HUES6 (cell line): ENCODE results near the gene RAD18.

Source experiments
- H3K27ac ChIP-seq: 2 replicates; pipeline ENCODE4 v1.7.0; 2013; ENCODE audit warnings: low read depth, mild to moderate bottlenecking, low read length, inconsistent platforms
- H3K27me3 ChIP-seq: 2 replicates; pipeline ENCODE4 v1.6.1; 2013; ENCODE audit warnings: low read length; ENCODE audit not compliant: control insufficient read depth, insufficient read depth
- H3K36me3 ChIP-seq: 2 replicates; pipeline ENCODE4 v1.6.1; 2013; ENCODE audit warnings: low read length; ENCODE audit not compliant: control insufficient read depth, insufficient read depth
- H3K4me1 ChIP-seq: 2 replicates; pipeline ENCODE4 v1.6.1; 2013; ENCODE audit warnings: low read length; ENCODE audit not compliant: control insufficient read depth, insufficient read depth
- H3K4me3 ChIP-seq: 2 replicates; pipeline ENCODE4 v1.5.1; 2013; ENCODE audit warnings: low read depth, low read length
- H3K9ac ChIP-seq: one replicate; pipeline ENCODE4 v1.6.1; 2013; ENCODE audit warnings: mild to moderate bottlenecking, low read length
- H3K9me3 ChIP-seq: 2 replicates; pipeline ENCODE4 v1.6.1; 2013; ENCODE audit warnings: low read depth, low read length; ENCODE audit not compliant: control insufficient read depth, insufficient read depth

RAD18 gene

GRCh38 chr3:8985411-8985831, 22.1 kb upstream of the RAD18 start:
- Histone ChIP-seq H3K9me3 (no peaks in the 10 kb centered on the region), H3K4me3 (no peak overlapping the region), H3K4me1 (peaks cover 8% of the 10 kb centered on the region; the same call in 1 of the 2 replicates), H3K9ac (no peak overlapping the region), H3K27me3 (no peaks in the 10 kb centered on the region), H3K36me3 (no peaks in the 10 kb centered on the region), H3K27ac (no peak overlapping the region)

GRCh38 chr3:8984526-8984925, 21.3 kb upstream of the RAD18 start:
- Histone ChIP-seq H3K36me3 (no peaks in the 10 kb centered on the region), H3K9me3 (no peaks in the 10 kb centered on the region; the same call in 1 of the 2 replicates), H3K27ac (no peak overlapping the region), H3K4me1 (peaks cover 8% of the 10 kb centered on the region; the same call in 1 of the 2 replicates), H3K9ac (no peak overlapping the region), H3K4me3 (no peak overlapping the region), H3K27me3 (no peaks in the 10 kb centered on the region)

- H3K36me3 ChIP-seq = no peaks in the 10 kb centered on the region
These were observed 20.8 kb upstream of the RAD18 start for GRCh38 chr3:8984081-8984480.

GRCh38 chr3:8983591-8983990, 20.3 kb upstream of the RAD18 start:
- Histone ChIP-seq H3K27ac (no peak overlapping the region), H3K9ac (no peak overlapping the region), H3K4me1 (peaks cover 6% of the 10 kb centered on the region; the same call in 1 of the 2 replicates), H3K4me3 (no peak overlapping the region), H3K9me3 (peaks cover 7% of the 10 kb centered on the region), H3K36me3 (no peaks in the 10 kb centered on the region), H3K27me3 (no peaks in the 10 kb centered on the region)

More at GRCh38 chr3:8984081-8984480, 20.8 kb upstream of the RAD18 start:
- H3K27me3 ChIP-seq = no peaks in the 10 kb centered on the region
- H3K4me3 ChIP-seq = no peak overlapping the region
- H3K9ac ChIP-seq = no peak overlapping the region
- peaks cover 4% of the 10 kb centered on the region for H3K9me3 ChIP-seq
- peaks cover 8% of the 10 kb centered on the region; the same call in 1 of the 2 replicates for H3K4me1 ChIP-seq
- no peak overlapping the region for H3K27ac ChIP-seq

- no peaks in the 10 kb centered on the region for H3K27me3 ChIP-seq
- no peak overlapping the region for H3K9ac ChIP-seq
- peaks cover under 1% of the 10 kb centered on the region; the same call in 1 of the 2 replicates for H3K4me1 ChIP-seq
- H3K4me3 ChIP-seq = no peak overlapping the region
- no peaks in the 10 kb centered on the region for H3K36me3 ChIP-seq
- H3K27ac ChIP-seq = no peak overlapping the region
- peaks cover 9% of the 10 kb centered on the region for H3K9me3 ChIP-seq
These were observed 19.8 kb upstream of the RAD18 start for GRCh38 chr3:8983026-8983425.

GRCh38 chr3:8982509-8982908, 19.2 kb upstream of the RAD18 start:
- no peak overlapping the region for H3K9ac ChIP-seq
- H3K9me3 ChIP-seq = peaks cover 9% of the 10 kb centered on the region
- H3K4me3 ChIP-seq = no peak overlapping the region
- H3K27ac ChIP-seq = no peak overlapping the region
- H3K36me3 ChIP-seq = no peaks in the 10 kb centered on the region
- no peaks in the 10 kb centered on the region for H3K27me3 ChIP-seq
- H3K4me1 ChIP-seq = no peaks in the 10 kb centered on the region

GRCh38 chr3:8981700-8982099, 18.4 kb upstream of the RAD18 start:
- Histone ChIP-seq H3K27ac (no peak overlapping the region), H3K4me3 (no peak overlapping the region), H3K4me1 (no peaks in the 10 kb centered on the region), H3K9ac (no peak overlapping the region), H3K27me3 (no peaks in the 10 kb centered on the region), H3K9me3 (peaks cover 9% of the 10 kb centered on the region), H3K36me3 (no peaks in the 10 kb centered on the region)

GRCh38 chr3:8981296-8981695, 18.0 kb upstream of the RAD18 start:
- no peaks in the 10 kb centered on the region for H3K4me1 ChIP-seq
- H3K9ac ChIP-seq = no peak overlapping the region
- H3K9me3 ChIP-seq = peaks cover 9% of the 10 kb centered on the region
- H3K27me3 ChIP-seq = no peaks in the 10 kb centered on the region
- H3K27ac ChIP-seq = no peak overlapping the region
- no peak overlapping the region for H3K4me3 ChIP-seq
- no peaks in the 10 kb centered on the region for H3K36me3 ChIP-seq

- Histone ChIP-seq H3K4me3 (no peak overlapping the region), H3K27ac (no peak overlapping the region), H3K9ac (no peak overlapping the region), H3K36me3 (no peaks in the 10 kb centered on the region), H3K27me3 (no peaks in the 10 kb centered on the region), H3K4me1 (peaks cover 1% of the 10 kb centered on the region; the same call in 1 of the 2 replicates), H3K9me3 (peaks cover 9% of the 10 kb centered on the region)
These were observed 17.5 kb upstream of the RAD18 start for GRCh38 chr3:8980756-8981257.

GRCh38 chr3:8979262-8979661, 16.0 kb upstream of the RAD18 start:
- H3K36me3 ChIP-seq = no peaks in the 10 kb centered on the region
- peaks cover 6% of the 10 kb centered on the region; the same call in 1 of the 2 replicates for H3K4me1 ChIP-seq
- H3K27me3 ChIP-seq = no peaks in the 10 kb centered on the region
- H3K9me3 ChIP-seq = peaks cover 9% of the 10 kb centered on the region
- H3K27ac ChIP-seq = no peak overlapping the region
- no peak overlapping the region for H3K9ac ChIP-seq
- no peak overlapping the region for H3K4me3 ChIP-seq

GRCh38 chr3:8978551-8978950, 15.3 kb upstream of the RAD18 start:
- peaks cover 9% of the 10 kb centered on the region for H3K9me3 ChIP-seq
- no peaks in the 10 kb centered on the region for H3K36me3 ChIP-seq
- H3K4me1 ChIP-seq = peaks cover 6% of the 10 kb centered on the region; the same call in 1 of the 2 replicates
- H3K9ac ChIP-seq = no peak overlapping the region
- no peak overlapping the region for H3K4me3 ChIP-seq
- H3K27ac ChIP-seq = no peak overlapping the region
- no peaks in the 10 kb centered on the region for H3K27me3 ChIP-seq
